ENCODE measurements around the gene SNTB2. TPM values are rescaled to one million over a fixed set of nuclear protein-coding genes. Genes with fewer than 3 reads are reported as not detected.

Gene SNTB2
- total RNA-seq, 2 experiments from 2014 or later: 23.3 to 25.9 TPM

DNA sequence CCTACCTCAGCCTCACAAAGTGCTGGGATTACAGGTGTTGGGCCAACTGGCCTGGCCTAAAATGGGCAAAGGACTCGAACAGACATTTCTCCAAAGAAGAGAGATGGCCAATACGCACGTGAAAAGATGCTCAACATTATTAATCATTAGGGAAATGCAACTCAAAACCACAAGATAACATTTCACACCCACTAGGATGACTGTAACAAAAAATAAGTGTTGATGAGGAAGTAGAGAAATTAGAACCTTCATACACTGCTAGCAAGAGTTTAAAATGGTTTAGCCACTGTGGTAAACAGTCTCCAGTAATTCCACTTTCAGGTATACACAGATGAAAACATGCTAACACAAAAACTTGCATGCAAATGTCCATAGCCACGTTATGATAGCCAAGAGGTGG, 159.0 kb downstream of the SNTB2 start:
- no peak for DNase-seq
- ChIA-PET POLR2A (interaction anchor here (1.2 kb wide), 1 partner anchor 17 kb away, joined by 3 read pairs; no protein-coding TSS in a partner anchor), CTCF (no interaction called here)
- Mint-ChIP-seq H3K4me3 (no peak overlapping the region), H3K36me3 (ENCODE audit: low read depth) (peaks cover 37% of the 10 kb centered on the region), H3K9me3 (no peaks in the 10 kb centered on the region), H3K27me3 (no peaks in the 10 kb centered on the region), H3K27ac (no peak overlapping the region), H3K4me1 (peaks cover 35% of the 10 kb centered on the region)

DNA sequence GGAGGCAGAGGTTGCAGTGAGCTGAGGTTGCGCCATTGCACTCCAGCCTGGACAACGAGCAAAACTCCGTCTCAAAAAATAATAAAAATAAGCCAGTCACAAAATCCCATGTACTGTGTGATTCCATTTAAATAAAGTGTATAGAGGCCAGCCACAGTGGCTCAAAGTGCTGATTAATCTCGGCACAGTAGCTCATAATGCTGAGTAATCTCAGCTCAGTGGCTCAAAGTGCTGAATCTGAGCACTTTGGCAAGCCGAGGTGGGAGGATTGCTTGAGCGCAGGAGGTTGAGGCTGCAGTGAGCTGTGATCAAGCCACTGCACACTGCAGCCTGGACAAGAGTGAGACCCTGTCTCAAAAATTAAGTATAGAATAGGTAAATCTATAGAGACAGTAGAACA, 159.7 kb downstream of the SNTB2 start:
- CTCF ChIA-PET: no interaction called here
- no peak for DNase-seq
- Mint-ChIP-seq H3K27me3 (no peaks in the 10 kb centered on the region), H3K4me1 (peaks cover 27% of the 10 kb centered on the region), H3K4me3 (no peak overlapping the region), H3K9me3 (no peaks in the 10 kb centered on the region), H3K27ac (no peak overlapping the region), H3K36me3 (ENCODE audit: low read depth) (peaks cover 29% of the 10 kb centered on the region)
- POLR2A ChIA-PET: interaction anchor here (1.2 kb wide), 1 partner anchor 18 kb away, joined by 3 read pairs; no protein-coding TSS in a partner anchor

GRCh38 chr16:69348222-69348621, 161.3 kb downstream of the SNTB2 start:
- Mint-ChIP-seq H3K4me3 (no peak overlapping the region), H3K27me3 (no peaks in the 10 kb centered on the region), H3K4me1 (peaks cover 16% of the 10 kb centered on the region), H3K27ac (no peak overlapping the region), H3K9me3 (no peaks in the 10 kb centered on the region), H3K36me3 (ENCODE audit: low read depth) (peaks cover 21% of the 10 kb centered on the region)
- POLR2A ChIA-PET: interaction anchor here (1.0 to 1.4 kb wide), 3 partner anchors 10 to 24 kb away, joined by 3 to 4 read pairs (median 3); no protein-coding TSS in a partner anchor
- DNase-seq: no peak
- CTCF ChIA-PET: no interaction called here

- ChIA-PET POLR2A (interaction anchor here (1.2 to 2.2 kb wide), 2 partner anchors 9 to 20 kb away, joined by 6 to 7 read pairs; no protein-coding TSS in a partner anchor), CTCF (no interaction called here)
- Mint-ChIP-seq H3K9me3 (no peaks in the 10 kb centered on the region), H3K27ac (no peak overlapping the region), H3K4me1 (peaks cover 13% of the 10 kb centered on the region), H3K27me3 (no peaks in the 10 kb centered on the region), H3K36me3 (ENCODE audit: low read depth) (peaks cover 20% of the 10 kb centered on the region), H3K4me3 (no peak overlapping the region)
- DNase-seq: no peak
Observed at GRCh38 chr16:69349536-69349935, 162.6 kb downstream of the SNTB2 start.

DNA sequence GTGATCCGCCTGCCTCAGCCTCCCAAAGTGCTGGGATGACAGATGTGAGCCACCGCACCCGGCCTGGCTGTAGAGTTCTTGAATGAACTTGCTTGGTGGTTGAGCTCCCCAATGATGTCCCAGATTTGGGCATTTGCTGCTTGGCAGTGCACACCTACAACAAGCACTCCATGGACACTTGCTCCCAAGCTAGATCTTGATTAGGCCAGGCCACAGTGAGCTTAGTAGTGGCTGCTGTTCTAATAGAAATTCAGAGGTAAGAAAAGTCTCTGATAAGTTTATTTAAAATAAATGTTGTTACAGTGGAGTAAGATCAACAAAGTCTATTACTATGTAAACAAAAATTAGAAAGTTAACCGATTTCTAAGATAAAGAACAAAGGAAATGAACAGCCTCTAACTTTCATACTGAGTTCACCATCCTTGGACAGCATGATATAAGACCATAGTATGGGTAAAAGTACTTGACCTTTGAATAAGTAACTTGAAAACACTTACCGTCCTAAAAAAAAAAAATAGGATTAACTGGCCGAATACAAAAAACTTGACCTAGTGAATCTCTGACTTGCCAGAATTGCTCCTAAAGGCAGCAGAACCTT, 163.7 kb downstream of the SNTB2 start:
- CTCF ChIA-PET: no interaction called here
- H3K27ac Mint-ChIP-seq: no peak overlapping the region
- peaks cover 23% of the 10 kb centered on the region for H3K36me3 Mint-ChIP-seq (ENCODE audit: low read depth)
- POLR2A ChIA-PET: interaction anchor here (0.9 to 2.2 kb wide), 2 partner anchors 10 to 11 kb away, joined by 3 to 7 read pairs; no protein-coding TSS in a partner anchor
- DNase-seq: no peak
- H3K4me3 Mint-ChIP-seq: no peak overlapping the region
- H3K4me1 Mint-ChIP-seq: peaks cover 11% of the 10 kb centered on the region
- H3K27me3 Mint-ChIP-seq: no peaks in the 10 kb centered on the region
- H3K9me3 Mint-ChIP-seq: no peaks in the 10 kb centered on the region

GRCh38 chr16:69351309-69352027, 164.5 kb downstream of the SNTB2 start, which contains the start of gene TMED6:
Gene TMED6, minus strand, starts transcription at chr16:69351786. Its CDS starts 33 bp downstream, at chr16:69351753.
- Mint-ChIP-seq H3K36me3 (ENCODE audit: low read depth) (peaks cover 21% of the 10 kb centered on the region), H3K4me1 (peaks cover 5% of the 10 kb centered on the region), H3K27ac (no peak within 1 kb of the TSS), H3K4me3 (no peak within 1 kb of the TSS), H3K27me3 (no peaks in the 10 kb centered on the region), H3K9me3 (no peaks in the 10 kb centered on the region)
- ChIA-PET POLR2A (interaction anchor here (0.9 kb wide), 1 partner anchor 10 kb away, joined by 3 read pairs; no protein-coding TSS in a partner anchor), CTCF (interaction anchor here (0.6 kb wide), 1 partner anchor 30 kb away, joined by 3 read pairs; no protein-coding TSS in a partner anchor)
- DNase-seq: no peak

Other genes starting within 250 kb of the SNTB2 start
- under 1 TPM; 0.38 to 0.71 TPM for gene HAS3, start 81.5 kb upstream of the SNTB2 start, total RNA-seq
- gene CHTF8, start 54.6 kb upstream of the SNTB2 start, total RNA-seq: 100 to 1,000 TPM; 133 to 138 TPM
- 10 to 100 TPM; 39.7 to 48.7 TPM for gene UTP4, start 54.5 kb upstream of the SNTB2 start, total RNA-seq
- 10 to 100 TPM; 32.3 to 34.9 TPM for gene VPS4A, start 124.2 kb downstream of the SNTB2 start, total RNA-seq
- gene PDF, start 143.4 kb downstream of the SNTB2 start, total RNA-seq: 1 to 10 TPM; 8.8 to 9.7 TPM
- gene COG8, start 152.4 kb downstream of the SNTB2 start, total RNA-seq: 10 to 100 TPM; 30.6 to 30.7 TPM
- gene NIP7, start 152.6 kb downstream of the SNTB2 start, total RNA-seq: 10 to 100 TPM; 36.0 to 36.7 TPM
- gene TMED6, start 164.6 kb downstream of the SNTB2 start, total RNA-seq: 1 to 10 TPM; 1.3 to 1.8 TPM
- gene TERF2, start 198.8 kb downstream of the SNTB2 start, total RNA-seq: 10 to 100 TPM; 40.4 to 40.8 TPM
- gene CYB5B, start 237.5 kb downstream of the SNTB2 start, total RNA-seq: 100 to 1,000 TPM; 149 to 152 TPM

Data from activated CD4-positive, alpha-beta memory T cell treated with anti-CD3 and anti-CD28 coated beads, Interleukin-2, amount 10 ng/mL, durations not matched to agents 7 days and 5 days (primary cell).